ENCODE measurements around the gene ASRGL1. TPM values are rescaled to one million over a fixed set of nuclear protein-coding genes. Genes with fewer than 3 reads are reported as not detected.

The ASRGL1 gene
- total RNA-seq, 1 experiment from 2014 or later, result 26.6 TPM

DNA sequence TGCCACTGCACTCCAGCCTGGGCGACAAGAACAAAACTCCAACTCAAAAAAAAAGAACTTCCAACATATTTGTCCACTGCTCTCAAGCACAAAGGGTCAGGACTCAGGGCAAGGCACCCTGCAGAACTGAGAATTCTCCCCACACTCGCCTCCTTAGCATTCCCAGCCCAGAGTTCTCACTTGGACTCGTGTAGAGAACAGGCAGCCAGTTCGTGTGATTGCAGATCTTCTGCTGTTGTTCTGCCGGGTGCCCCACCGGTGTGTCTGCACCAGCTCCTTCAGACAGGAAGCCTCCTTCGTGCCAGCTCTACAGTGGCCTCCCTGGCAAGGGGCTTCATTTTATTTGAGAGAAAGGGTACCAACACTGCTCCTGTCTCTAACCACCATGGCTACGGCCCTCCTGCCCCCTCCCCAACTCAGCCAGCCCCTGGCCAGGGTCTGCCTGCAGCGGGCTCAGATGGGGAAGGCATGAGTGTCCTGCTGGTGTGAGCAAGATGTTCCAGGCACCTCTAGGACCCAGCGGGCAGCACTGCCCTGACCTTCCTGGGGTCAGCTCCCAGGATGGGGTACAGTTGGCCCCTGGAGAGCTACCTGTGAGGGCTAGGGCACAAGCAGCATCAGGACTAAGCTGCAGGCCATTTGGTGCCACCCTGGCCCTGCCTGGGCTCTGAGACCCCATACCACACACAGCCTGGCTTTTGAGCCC, 62.1 kb downstream of the ASRGL1 start:
- no peak overlapping the region for H3K27ac ChIP-seq (ENCODE audit: low read length)
- ATAC-seq, result no peak

DNA sequence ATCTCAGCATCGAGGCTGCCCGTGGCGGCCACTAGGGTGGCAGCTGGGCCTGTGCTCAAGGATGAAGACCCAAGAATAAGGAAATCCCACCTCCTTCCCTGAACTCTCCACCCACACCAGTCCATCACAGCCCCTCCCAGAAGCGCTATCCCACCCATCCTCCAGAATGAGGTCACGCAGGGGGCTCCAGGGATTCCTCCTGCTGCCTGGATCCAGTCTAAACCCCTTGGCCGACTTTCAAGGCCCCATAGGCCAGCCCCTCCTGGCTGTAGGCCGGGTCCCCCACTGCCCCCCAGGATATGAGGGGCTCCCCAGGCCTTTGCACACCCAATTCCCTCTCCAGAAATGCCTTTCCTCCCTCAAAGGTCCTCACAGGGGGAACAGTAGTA, 62.6 kb downstream of the ASRGL1 start:
- intact Hi-C loops (cut with micrococcal nuclease), result loop anchor here (10.0 kb wide), 1 partner anchor 295 kb away; no protein-coding TSS in a partner anchor
- TF ChIP-seq, protein P1, sequence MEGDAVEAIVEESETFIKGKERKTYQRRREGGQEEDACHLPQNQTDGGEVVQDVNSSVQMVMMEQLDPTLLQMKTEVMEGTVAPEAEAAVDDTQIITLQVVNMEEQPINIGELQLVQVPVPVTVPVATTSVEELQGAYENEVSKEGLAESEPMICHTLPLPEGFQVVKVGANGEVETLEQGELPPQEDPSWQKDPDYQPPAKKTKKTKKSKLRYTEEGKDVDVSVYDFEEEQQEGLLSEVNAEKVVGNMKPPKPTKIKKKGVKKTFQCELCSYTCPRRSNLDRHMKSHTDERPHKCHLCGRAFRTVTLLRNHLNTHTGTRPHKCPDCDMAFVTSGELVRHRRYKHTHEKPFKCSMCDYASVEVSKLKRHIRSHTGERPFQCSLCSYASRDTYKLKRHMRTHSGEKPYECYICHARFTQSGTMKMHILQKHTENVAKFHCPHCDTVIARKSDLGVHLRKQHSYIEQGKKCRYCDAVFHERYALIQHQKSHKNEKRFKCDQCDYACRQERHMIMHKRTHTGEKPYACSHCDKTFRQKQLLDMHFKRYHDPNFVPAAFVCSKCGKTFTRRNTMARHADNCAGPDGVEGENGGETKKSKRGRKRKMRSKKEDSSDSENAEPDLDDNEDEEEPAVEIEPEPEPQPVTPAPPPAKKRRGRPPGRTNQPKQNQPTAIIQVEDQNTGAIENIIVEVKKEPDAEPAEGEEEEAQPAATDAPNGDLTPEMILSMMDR (conservative IDR thresholded peaks at IDR 0.05; ENCODE audit: low read depth, low read length), result no peak
- no peak for TF ChIP-seq EZH2phosphoT487 (IDR thresholded peaks at IDR 0.05; ENCODE audit: borderline replicate concordance, low read length)
- TF ChIP-seq EZH2 (IDR thresholded peaks at IDR 0.05; ENCODE audit: low read length, unreplicated experiment), result no peak
- POLR2A ChIA-PET (ENCODE audit: unreplicated experiment), result no interaction called here
- Histone ChIP-seq H3K9me2 (replicated peaks; ENCODE audit: low read length) (no peaks in the 10 kb centered on the region), H3K4me3 (ENCODE audit: low read length) (no peak overlapping the region), H3K27ac (ENCODE audit: low read length) (no peak overlapping the region), H3K9ac (ENCODE audit: low read length) (no peak overlapping the region), H3K27me3 (ENCODE audit: low read length) (no peaks in the 10 kb centered on the region), H3K36me3 (ENCODE audit: low read depth, low read length) (no peaks in the 10 kb centered on the region), H3F3A (ENCODE audit: low read length, unreplicated experiment) (no peaks in the 10 kb centered on the region), H2AFZ (ENCODE audit: low read length) (no peak overlapping the region), H3K4me1 (ENCODE audit: insufficient read depth, low read length) (peaks cover 5% of the 10 kb centered on the region; the same call in 1 of the 2 replicates), H3K4me2 (ENCODE audit: low read length) (no peak overlapping the region), H3K9me3 (ENCODE audit: low read length) (no peaks in the 10 kb centered on the region), H3K79me2 (ENCODE audit: low read length) (no peaks in the 10 kb centered on the region), H4K20me1 (ENCODE audit: low read length) (no peaks in the 10 kb centered on the region)
- ATAC-seq (no peak), DNase-seq (no peak)
- CTCF ChIA-PET, result no interaction called here
- BruUV-seq (replicated peaks), result no TSS peak

More for the DNA sequence above, 62.1 kb downstream of the ASRGL1 start:
- no TSS peak for BruUV-seq (replicated peaks)
- intact Hi-C loops (cut with micrococcal nuclease), result loop anchor here (10.0 kb wide), 1 partner anchor 295 kb away; no protein-coding TSS in a partner anchor
- no peak overlapping the region for H3K9ac ChIP-seq (ENCODE audit: low read length)
- no peak for TF ChIP-seq EZH2 (IDR thresholded peaks at IDR 0.05; ENCODE audit: low read length, unreplicated experiment)
- TF ChIP-seq EZH2phosphoT487 (IDR thresholded peaks at IDR 0.05; ENCODE audit: borderline replicate concordance, low read length), result no peak
- TF ChIP-seq, protein P1 (conservative IDR thresholded peaks at IDR 0.05; ENCODE audit: low read depth, low read length), result no peak
- no peak overlapping the region for H3K4me3 ChIP-seq (ENCODE audit: low read length)
- H3K4me2 ChIP-seq (ENCODE audit: low read length), result no peak overlapping the region
- H3K36me3 ChIP-seq (ENCODE audit: low read depth, low read length), result no peaks in the 10 kb centered on the region
- no peaks in the 10 kb centered on the region for H3F3A ChIP-seq (ENCODE audit: low read length, unreplicated experiment)
- no peak overlapping the region for H2AFZ ChIP-seq (ENCODE audit: low read length)
- no peaks in the 10 kb centered on the region for H3K27me3 ChIP-seq (ENCODE audit: low read length)
- H4K20me1 ChIP-seq (ENCODE audit: low read length), result no peaks in the 10 kb centered on the region
- no peaks in the 10 kb centered on the region for H3K79me2 ChIP-seq (ENCODE audit: low read length)
- no peaks in the 10 kb centered on the region for H3K9me2 ChIP-seq (replicated peaks; ENCODE audit: low read length)
- no peaks in the 10 kb centered on the region for H3K9me3 ChIP-seq (ENCODE audit: low read length)
- H3K4me1 ChIP-seq (ENCODE audit: insufficient read depth, low read length), result peaks cover 5% of the 10 kb centered on the region; the same call in 1 of the 2 replicates
- no peak for DNase-seq
- ChIA-PET POLR2A (ENCODE audit: unreplicated experiment) (interaction anchor here (0.6 kb wide), 1 partner anchor 228 kb away, joined by 3 read pairs; no protein-coding TSS in a partner anchor), CTCF (no interaction called here)

DNA sequence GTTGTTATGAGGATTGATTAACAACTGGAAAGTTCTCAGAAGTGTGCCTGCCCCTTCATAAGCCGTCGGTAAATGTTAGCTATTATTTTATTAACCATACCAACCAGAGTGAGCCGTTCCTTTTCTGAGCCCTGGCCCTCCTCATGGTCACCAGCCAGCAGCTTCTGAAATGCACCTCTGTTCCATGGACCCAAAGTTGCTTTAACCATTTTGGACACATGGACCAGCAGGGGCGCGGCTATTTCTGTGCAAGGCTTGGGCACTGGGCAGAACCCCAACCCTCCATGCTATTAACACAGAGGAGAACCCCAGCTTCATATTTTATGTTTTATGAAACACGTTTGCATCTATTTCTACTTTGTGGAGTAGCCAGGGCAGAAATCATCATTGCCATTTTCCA, 63.0 kb downstream of the ASRGL1 start:
- Histone ChIP-seq H3K27ac (ENCODE audit: low read length) (no peak overlapping the region), H4K20me1 (ENCODE audit: low read length) (no peaks in the 10 kb centered on the region)

More for the DNA sequence above, 63.0 kb downstream of the ASRGL1 start:
- DNase-seq (no peak), ATAC-seq (no peak)
- no peaks in the 10 kb centered on the region for H3K79me2 ChIP-seq (ENCODE audit: low read length)
- no peaks in the 10 kb centered on the region for H3K9me3 ChIP-seq (ENCODE audit: low read length)
- no peaks in the 10 kb centered on the region for H3K36me3 ChIP-seq (ENCODE audit: low read depth, low read length)
- no peak overlapping the region for H3K9ac ChIP-seq (ENCODE audit: low read length)
- intact Hi-C loops (cut with micrococcal nuclease), result no loop called here
- ChIA-PET POLR2A (ENCODE audit: unreplicated experiment) (no interaction called here), CTCF (interaction anchor here (0.8 kb wide), 1 partner anchor 142 kb away, joined by 3 read pairs; no protein-coding TSS in a partner anchor)
- TF ChIP-seq EZH2 (IDR thresholded peaks at IDR 0.05; ENCODE audit: low read length, unreplicated experiment) (no peak), EZH2phosphoT487 (IDR thresholded peaks at IDR 0.05; ENCODE audit: borderline replicate concordance, low read length) (no peak)
- TF ChIP-seq, protein P1 (conservative IDR thresholded peaks at IDR 0.05; ENCODE audit: low read depth, low read length), result no peak
- H3K4me2 ChIP-seq (ENCODE audit: low read length), result no peak overlapping the region
- BruUV-seq (replicated peaks), result no TSS peak
- no peaks in the 10 kb centered on the region for H3K27me3 ChIP-seq (ENCODE audit: low read length)
- H3F3A ChIP-seq (ENCODE audit: low read length, unreplicated experiment), result no peaks in the 10 kb centered on the region
- no peak overlapping the region for H2AFZ ChIP-seq (ENCODE audit: low read length)
- H3K4me1 ChIP-seq (ENCODE audit: insufficient read depth, low read length), result peaks cover 2% of the 10 kb centered on the region; the same call in 1 of the 2 replicates
- H3K4me3 ChIP-seq (ENCODE audit: low read length), result no peak overlapping the region
- H3K9me2 ChIP-seq (replicated peaks; ENCODE audit: low read length), result no peaks in the 10 kb centered on the region

Measured in PC-3 (cell line).